GM19372 (cell line): ENCODE measurements around the gene MELTF.
"Not testable (repeated sequence)": the region's sequence is repeated elsewhere in the genome, so short reads cannot be mapped to it uniquely, and the experiment has no call there.

Experiments
- ATAC-seq: cut with Tn5 transposase; IDR thresholded peaks from one replicate; pipeline ENCODE4 v1.9.1; 2021; ENCODE audit warnings: mild to moderate bottlenecking, low read depth, moderate library complexity; ENCODE audit not compliant: unreplicated experiment

The MELTF gene

DNA sequence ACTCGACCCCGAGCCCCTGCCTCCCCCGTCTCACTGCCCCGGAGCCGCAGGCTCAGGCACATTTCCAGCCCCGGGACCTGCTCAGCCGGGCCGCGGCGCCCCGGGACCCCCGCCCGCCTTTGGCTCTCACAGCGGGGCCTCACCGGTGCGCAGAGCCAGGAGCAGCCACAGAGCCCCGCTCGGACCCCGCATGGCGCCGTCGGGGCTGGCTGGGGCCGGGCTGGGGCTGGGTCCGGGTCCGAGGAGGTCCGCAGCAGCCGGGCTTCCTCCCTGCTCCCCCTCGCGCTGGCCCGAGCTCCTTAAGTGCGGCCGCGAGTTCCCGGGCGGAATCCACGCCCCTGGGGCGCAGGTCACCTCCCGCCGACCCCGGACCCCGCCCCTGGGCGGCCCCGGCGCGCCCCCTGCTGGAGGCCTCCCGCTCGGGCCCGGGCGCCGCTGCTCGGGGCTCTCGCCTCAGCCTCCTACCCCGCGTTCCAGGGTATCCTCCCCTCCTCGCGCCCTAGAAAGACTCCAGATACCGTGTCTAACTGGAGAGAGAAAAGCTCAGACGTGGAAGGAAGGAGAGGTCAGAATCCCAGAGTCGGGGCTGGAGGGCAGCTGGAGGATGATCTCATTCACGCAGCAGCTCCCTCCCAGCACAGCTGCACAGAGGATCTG lies at the start of gene MELTF:
Gene MELTF, minus strand, starts transcription at position 307 of the 657 bp plus-strand sequence. Its CDS starts 115 bp downstream, at position 192.
- ATAC-seq: peak; percentile 88

- ATAC-seq: no peak
Observed at GRCh38 chr3:197076415-197076814, 46.8 kb upstream of the MELTF start.

DNA sequence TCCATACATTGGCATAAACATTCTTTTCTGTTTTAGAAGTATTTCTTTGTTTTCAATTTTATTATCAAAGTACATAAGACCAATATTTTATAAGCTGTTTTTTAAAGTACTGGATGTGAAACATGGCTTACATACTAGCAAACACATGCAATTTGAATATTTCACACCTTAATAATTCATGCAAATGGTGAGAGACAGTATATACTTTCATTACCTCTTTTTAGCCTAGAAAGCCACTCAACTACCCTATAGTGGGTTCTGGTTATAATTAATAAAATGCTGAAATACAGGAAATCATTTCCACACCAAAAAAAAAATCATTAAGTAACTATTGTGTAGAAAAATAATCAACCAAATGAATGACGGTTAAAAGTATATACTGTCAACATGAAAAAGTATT lies 38.5 kb upstream of the MELTF start:
- ATAC-seq: no peak

- no peak for ATAC-seq
Observed at GRCh38 chr3:197064771-197065170, 35.2 kb upstream of the MELTF start.

DNA sequence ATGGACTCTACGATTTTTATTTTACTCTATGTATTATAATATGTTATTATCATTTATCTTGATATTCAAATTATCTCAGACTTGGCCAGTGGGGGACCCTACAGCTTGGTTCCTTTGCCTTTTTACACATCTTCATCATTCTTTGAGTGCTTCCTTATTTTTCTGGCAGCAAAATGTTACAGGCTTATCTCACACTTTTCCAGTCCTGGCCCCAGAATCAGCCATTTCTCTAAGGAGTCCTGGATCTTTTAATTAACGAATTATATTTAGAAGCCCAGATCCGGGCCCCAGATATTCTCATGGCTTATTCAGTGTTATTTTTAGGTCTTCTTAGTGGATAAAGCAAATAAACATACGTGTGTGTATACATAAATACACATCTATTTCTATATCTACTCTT lies 32.8 kb upstream of the MELTF start:
- no peak for ATAC-seq

DNA sequence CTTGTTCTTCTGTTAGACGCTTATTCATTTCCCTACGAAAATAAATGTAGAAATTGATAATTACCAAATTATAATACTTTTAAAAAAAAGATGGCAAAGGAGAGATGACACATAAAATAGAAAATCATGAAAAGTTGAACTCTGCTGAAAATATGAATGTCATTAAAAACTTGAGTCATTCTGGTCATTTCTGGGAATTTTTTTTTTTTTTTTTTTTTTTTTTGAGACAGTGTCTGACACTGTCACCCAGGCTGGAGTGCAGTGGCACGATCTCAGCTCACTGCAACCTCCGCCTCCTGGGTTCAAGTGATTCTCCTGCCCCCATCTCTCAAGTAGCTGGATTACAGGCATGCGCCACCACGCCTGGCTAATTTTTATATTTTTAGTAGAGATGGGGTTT lies 22.0 kb upstream of the MELTF start:
- not testable (repeated sequence) for ATAC-seq

DNA sequence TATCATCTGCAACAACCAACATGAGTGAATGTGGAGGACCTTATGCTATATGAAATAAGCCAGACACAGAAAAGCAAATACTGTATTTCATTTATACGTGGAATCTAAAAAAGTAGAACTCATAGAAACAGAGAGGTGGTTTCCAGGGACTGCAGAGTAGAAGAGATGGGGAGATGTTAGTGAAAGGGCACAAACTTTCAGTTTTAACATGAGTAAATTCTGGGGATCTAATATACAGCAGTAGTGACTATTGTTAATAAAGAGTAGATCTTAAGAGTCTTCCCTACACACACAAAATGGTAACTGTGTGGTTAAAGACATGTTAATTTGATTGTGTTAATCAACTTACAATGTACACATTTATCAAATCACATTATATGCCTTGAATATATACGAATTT lies 20.9 kb upstream of the MELTF start:
- no peak for ATAC-seq

- no peak for ATAC-seq
Observed at GRCh38 chr3:197042539-197042938, 12.9 kb upstream of the MELTF start.

DNA sequence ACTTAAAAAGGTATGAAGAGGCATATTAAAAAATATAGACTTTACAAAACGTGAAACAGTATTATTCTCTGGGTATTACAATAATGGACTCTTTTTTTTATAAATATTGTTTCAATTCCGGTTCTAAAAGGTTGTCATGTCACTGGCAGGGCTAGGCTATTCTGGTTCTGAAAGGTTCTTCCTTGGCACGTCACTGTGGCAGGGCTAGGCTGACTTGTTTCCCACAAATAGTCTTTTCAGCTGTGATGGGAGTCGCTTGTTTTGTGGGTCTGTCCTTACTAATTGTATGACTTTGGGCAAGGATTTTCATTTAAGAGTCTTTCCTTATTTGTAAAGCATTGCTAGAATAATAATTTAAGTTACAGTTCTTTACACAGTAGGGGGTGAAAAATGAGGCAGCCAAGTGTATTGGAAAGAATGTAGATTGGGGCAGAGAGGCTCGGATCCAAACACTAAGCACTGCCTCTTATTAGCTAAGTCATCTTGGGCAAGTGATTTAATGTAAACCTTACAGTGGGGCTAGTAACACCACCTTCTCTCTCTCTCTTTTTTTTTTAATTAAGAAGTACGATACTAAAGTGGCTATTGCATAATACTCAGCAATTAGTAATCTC lies 12.4 kb upstream of the MELTF start:
- ATAC-seq: no peak

- no peak for ATAC-seq
Observed at GRCh38 chr3:197040658-197041057, 11.0 kb upstream of the MELTF start.

DNA sequence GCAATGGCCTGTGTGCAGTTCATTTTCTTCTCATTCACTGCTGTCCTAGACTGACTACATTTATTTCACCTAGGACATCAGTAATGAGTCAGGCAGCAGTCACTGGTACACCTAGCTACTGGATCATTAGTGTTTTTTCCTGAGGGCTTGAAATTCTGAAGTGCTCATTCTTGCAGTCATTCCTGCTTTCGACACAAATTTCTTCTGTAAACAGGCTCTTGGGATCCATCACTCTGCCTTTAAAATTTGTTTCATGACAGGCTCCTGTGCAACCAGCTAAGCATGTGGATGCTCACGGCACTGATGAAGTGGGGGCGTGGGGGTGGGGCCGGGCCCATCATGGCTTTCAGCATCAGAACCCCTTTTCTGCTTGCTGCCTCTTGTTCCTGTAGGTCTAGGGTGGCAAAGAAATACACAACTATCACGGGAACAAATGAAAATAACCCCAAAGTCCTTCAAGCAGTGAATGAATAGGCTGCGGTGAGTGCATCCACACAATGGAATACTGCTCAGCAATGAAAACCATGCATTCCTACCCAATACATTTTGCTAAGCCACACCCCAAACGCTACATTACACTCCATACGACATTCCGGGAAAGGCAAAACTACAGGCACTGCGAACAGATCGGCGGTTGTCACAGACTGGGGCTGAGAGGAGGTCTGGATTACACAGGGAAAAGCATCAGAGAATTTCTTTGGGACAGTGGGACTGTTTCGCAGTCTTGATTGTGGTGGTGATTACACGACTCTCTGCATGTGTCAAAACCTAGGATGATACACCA lies 9.3 kb upstream of the MELTF start:
- ATAC-seq: no peak

GRCh38 chr3:197035577-197035976 lies 6.0 kb upstream of the MELTF start:
- no peak for ATAC-seq

GRCh38 chr3:197034778-197035177 lies 5.2 kb upstream of the MELTF start:
- ATAC-seq: not testable (repeated sequence)

DNA sequence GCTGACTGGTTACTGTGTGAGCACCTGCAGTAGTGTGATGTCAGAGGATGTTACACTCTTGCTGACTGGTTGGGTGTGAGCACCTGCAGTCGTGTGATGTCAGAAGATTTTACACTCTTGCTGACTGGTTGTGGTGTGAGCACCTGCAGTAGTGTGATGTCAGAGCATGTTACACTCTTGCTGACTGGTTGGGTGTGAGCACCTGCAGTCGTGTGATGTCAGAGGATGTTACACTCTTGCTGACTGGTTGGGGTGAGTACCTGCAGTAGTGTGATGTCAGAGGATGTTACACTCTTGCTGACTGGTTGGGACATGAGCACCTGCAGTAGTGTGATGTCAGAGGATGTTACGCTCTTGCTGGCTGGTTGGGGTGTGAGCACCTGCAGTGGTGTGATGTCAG lies 4.1 kb upstream of the MELTF start:
- not testable (repeated sequence) for ATAC-seq

DNA sequence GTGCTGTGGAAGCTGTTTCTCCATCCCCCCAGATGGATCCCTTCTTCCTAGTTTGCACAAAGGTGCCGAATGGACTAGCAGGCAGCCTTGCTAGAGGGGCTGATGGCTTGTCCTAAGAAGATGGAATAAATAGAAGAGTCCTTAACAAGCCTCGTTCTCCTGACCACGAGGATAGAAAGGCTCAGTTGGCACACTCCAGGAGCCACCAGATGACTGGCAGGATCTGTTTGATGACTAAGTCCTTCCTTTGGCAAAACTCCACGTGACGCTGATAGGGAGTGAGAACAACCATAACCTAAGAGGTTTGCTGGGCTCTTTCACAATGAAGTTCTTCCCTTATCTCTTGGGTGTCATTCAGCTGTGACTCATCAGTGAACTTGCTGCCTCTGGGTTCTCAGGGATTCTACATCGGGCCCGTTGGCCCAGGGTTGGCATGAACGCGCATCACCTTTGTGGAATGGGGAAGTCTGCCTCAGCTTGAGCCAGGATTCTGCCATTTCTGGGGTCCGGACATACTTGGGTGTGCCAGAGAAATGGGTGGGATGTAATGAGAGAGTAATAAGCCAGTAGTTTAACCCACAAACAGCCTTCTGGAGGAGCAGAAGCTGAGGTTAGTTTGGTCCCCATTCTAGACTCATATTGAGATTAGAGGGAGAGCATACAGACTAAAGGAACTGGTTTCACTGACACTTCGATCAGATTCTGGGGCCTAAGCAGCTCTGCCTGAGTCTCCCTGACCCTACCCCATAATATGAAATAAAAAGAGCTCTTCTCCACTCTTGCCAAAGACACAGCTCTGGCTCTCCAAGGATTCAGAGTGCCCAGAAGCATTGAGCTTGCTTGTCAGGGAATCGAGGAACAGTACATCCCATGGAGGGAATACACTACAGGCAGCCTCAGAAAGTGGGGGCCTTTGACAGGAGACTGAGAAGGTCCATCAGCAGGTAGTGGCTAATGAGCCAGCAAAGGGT lies 2.0 kb upstream of the MELTF start:
- no peak for ATAC-seq

- ATAC-seq: no peak
Observed at GRCh38 chr3:197030379-197031314, 1.0 kb upstream of the MELTF start.

DNA sequence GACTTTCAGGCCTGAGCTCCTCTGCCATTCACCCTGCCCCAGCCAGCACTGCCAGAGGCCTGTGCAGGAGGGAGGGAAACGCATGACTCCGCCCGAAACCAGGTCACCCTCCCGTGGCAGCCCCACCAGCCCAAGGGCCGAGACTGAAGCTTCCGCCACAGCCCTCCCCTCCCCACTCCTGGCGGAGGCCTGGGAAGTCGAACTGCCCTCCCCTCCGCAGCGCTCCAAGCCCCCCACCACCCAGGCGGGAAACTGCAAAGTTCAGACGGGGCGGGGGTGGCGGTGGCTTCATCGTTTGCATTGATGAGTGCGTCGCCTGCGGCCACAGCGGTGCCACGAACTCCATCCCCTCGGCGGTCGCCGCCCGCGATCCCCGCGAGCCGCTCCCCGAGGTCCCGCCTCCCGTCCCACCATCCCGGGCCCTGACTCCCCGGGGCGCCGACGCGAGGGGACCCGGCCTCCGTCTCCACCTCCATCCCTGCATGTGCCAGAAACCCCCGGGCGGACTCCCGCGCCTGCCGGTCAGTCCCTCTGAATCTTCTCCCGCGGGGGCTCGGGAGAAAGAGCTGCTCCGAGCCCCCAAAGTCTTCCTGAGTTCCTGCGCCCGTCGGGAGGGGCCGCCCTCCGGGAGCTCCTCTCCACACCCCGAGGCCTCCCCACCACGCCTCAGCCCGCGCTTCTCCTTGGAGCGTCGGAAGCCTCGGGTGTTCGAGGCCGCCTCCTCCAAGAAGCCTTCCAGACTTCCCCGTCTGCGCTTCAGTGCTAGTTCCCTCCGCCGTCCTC lies 698 bp downstream of the MELTF start:
- ATAC-seq: peak; percentile 17

DNA sequence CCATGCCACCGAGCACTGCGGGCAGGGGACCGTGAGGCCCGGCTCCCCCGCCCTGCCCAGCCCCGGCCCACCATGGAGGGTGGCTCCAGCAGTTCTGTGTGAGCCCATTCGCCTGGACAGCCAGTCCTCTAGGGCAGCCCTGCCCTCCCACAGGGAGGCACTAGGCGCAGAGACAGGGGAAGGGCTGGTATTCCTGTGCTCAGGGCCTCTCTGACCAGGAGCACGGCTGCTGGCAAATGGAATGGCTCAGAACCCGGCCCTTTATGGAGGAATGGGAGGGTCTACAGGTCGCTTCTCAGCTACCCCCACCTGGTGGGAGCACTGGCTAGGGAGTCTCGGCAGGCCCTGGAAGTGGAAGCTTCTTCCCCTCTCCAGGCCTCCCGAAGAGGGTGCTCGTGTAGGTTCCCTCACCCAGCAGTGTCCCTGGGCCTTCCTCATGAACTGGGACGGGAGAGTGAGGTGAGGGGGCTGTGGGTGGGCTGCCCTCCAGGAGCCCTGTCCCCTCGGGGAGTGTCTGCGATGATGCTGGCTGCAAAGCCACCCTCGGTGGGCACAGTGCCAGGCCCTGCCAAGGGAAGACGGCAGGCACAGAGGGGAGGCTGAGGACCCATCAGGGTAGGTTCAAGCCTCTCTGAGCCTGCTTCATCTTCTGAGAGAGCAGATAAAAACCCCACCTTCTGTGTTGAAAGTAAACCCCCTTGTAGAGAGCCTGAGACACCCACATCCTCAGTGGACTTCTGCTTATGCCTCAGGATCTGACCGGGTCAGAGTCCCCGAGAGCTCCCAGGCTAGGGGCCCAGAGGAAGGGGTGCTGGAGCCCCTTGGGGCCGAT lies 1.5 kb downstream of the MELTF start:
- ATAC-seq: no peak
